IPS-NIHi11 (cell line): ENCODE results near the gene NMUR1.
A peak's percentile ranks its signal among the peaks of the same experiment; 100 is the strongest.

Source experiments
- DNase-seq: peaks from one replicate; pipeline ENCODE4 v3.0.0; 2012; ENCODE audit warnings: mixed read lengths, low spot score

NMUR1 gene

GRCh38 chr2:231554327-231554726, 24.1 kb upstream of the NMUR1 start:
- no peak for DNase-seq

DNA sequence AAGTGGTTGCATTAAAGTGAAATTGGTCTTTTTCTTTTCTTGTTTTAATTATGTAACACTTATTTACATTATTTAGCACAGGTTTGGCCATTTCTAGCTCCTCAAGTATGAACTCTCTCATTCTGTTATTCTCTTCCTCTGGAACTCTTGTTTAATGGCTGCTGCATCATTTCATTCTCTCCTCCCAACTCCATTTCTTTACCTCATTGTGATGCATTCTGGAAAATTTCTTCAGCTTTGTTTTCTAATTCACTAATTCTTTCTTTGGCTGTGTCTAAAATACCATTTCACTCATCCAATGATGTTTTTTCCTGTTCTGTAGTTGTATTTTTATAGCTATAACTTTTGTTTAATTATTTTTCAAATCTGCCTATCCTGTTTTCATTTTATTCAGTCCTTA, 22.5 kb upstream of the NMUR1 start:
- no peak for DNase-seq

- no peak for DNase-seq
These were observed 19.4 kb upstream of the NMUR1 start for GRCh38 chr2:231549446-231550239.

GRCh38 chr2:231548752-231549151, 18.5 kb upstream of the NMUR1 start:
- no peak for DNase-seq

DNA sequence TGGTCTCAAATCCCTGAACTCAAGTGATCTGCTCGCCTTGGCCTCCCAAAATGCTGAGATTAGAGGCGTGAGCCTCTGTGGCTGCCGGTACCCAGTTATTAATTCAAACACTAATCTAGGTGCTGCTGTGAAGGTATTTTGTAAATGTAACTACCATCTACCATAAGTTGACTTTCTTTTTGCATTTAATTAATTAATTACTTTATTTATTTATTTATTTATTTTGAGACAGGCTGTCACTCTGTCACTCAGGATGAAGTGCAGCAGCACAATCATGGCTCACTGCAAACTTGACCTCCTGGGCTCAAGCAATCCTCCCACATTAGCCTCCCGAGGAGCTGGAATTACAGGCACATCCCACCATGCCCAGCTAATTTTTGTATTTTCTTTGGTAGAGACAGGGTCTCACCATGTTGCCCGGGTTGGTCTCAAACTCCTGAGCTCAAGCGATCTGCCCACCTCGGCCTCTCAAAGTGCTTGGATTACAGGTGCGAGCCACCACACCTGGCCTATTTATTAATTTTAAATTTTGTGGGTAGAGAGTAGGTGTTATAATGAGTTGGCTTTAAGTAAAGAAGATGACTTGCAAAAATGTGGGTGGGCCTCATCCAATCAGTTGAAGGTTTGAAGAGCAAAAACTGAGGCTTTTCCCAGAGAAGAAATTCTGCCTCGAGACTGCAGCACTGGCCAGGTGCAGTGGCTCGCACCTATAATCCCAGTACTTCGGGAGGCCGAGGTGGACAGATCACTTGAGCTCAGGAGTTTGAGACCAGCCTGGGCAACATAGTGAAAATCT, 17.3 kb upstream of the NMUR1 start:
- DNase-seq, result no peak

DNA sequence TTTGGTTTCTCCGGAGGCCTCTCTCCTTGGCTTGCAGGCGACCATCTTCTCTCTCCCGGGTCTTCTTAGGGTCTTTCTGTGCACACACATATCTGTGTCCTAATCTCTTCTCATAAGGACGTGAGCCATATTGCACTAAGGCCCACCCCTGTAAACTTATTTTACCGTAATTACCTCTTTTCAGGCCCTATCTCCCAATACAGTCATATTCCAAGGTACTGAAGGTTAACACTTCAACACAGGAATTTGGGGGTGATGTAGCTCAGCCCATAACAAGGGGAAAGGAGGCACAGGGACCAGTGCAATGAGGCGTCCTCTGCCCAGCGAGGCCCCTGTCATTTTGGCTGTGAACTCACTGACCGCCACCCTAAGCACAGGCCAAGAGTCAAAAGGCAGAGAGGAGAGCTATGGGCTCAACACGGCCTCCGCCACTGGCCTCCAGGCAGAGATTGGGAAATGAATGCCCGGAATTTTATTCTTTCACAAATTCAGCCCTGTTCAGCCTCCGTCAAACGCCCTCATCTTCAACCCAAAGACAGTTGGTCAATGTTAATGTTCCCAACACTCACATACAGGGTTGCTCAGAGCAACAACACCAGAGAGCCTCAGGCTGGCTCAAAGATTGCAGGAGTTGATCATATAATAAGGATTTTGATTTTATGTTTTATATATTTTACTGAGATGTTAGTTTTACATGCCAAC, 15.9 kb upstream of the NMUR1 start:
- DNase-seq, result no peak

DNA sequence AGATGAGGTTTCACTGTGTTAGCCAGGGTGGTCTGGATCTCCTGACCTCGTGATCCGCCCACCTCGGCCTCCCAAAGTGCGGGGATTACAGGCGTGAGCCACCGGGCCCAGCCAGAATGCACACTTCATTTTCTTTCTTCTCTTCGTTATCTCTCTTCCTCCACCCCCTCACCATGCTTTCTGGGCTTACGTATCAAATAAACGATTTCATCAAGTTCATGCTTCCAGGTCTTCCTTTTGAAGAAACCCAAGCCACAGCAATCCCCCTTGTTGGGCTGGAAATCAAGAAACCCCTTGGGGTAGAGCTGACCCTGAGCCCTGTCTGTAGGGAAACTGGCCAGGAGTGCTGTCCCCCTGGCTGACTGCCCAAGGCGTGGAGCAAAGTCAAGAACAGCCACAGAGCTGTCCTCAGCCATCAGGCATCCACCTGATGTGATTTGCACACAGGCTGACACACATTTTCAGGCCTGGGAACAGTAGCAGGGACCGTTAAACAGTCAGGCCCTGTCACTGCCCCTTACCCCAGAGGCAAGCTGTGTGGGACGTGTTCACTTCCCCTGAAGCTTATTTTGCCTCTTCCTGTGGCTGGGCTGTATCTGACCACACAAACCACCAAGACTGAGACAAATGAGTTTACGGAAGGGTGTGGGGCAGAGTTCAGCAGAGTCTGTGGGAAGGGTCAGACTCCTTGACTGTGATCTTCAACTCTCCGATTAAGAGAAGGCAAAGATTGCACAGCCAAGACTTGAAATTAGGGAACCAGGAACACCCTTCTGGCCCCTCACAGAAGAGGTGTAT, 15.1 kb upstream of the NMUR1 start:
- no peak for DNase-seq

DNA sequence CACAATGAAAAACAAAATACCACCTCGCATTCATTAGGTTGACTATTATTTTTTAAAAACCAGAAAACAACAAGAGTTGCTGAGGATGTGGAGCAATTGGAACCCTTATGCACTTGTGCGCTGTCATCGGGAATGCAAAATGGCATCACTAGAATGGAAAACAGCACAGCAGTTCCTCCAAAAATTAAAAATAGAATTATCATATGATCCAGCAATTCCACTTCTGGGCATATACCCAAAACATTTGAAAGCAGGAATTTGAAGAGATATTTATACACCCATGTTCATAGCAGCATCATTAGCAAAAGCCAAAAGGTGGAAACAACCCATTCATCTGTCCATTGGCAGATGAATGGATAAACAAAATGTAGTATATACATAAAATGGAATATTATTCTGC, 11.9 kb upstream of the NMUR1 start:
- DNase-seq, result no peak

GRCh38 chr2:231541645-231542044, 11.4 kb upstream of the NMUR1 start:
- peak; percentile 82 for DNase-seq

GRCh38 chr2:231539991-231540390, 9.7 kb upstream of the NMUR1 start:
- no peak for DNase-seq

GRCh38 chr2:231535961-231536360, 5.7 kb upstream of the NMUR1 start:
- DNase-seq, result no peak

DNA sequence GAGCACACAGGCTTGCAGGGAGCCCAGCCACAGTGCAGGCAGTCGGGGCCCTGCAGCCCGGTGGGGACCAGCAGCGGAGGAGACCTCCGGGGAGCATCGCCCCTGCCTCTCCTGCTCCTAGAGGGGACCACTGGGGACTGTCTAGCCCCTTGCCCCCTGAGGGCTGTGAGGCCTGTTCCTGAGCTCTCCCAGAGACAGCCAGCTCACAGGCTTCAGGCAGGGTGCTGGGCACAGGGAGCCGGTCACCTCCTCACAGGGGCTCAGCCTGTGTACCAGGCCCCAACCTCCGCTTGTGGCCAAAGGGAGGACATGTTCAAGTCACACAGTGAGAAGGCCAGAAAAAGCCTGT, 3.5 kb upstream of the NMUR1 start:
- no peak for DNase-seq

- no peak for DNase-seq
These were observed 3.0 kb upstream of the NMUR1 start for GRCh38 chr2:231533086-231533776.

GRCh38 chr2:231532756-231533035, 2.5 kb upstream of the NMUR1 start:
- no peak for DNase-seq

DNA sequence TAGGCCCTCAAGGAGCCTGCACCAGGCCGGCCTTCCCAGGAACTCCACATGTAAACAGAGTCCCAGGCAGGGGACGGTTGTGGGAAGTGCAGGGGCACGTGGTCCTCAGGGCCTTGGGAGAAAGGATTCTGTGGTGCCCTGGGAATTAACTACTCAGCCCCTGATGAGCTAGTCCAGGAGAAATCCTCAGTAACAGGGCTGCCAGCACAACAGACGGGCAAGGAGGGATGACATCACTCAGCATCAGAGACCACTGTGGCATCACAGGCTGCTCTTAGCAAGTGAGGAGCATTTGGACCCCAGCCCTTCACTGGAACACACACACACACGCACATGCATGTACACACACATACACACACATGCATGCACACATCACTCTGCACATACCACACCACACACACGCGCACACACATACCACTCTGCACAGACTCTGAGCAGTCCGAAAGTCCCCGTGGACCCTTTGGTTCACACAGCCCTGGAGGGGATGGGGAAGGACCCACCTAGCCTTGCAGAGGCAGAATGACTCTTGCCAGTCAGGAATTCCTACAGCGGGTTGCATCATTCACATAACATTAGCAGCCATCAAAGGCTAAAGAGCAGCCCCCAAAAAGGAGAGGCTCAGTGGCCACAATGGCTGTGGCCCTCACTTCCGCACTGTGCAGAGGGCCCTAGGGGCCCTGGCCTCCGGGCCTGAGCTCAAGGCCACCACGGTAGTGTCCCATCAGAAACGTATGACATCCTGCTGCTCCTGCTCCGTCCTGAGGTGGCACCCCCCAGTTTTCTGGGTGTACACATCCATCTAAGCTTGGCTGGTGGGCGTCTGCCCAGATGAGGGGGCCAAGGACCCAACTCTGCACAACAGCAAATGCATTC, 1.9 kb upstream of the NMUR1 start:
- no peak for DNase-seq

GRCh38 chr2:231531466-231531865, 1.2 kb upstream of the NMUR1 start:
- DNase-seq, result no peak

DNA sequence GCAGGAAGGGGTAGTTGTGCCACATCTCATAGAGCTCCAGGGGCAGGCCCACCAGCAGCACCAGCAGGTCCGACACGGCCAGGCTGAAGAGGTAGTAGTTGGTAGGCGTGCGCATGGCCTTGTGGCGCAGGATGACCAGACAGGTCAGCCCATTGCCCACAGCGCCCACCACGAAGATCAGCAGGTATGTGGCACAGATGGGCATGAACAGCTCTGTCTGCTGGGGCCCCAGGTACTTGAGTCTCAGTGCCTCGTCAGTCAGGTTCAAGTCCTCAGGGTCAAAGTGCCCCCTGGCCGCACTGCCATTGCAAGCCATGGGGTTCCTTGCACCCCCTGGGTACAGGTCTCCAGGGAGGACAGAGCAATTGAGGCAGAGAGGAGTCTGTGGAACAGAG, 1.6 kb downstream of the NMUR1 start:
- no peak for DNase-seq

GRCh38 chr2:231527955-231528635, 2.1 kb downstream of the NMUR1 start:
- DNase-seq, result no peak

DNA sequence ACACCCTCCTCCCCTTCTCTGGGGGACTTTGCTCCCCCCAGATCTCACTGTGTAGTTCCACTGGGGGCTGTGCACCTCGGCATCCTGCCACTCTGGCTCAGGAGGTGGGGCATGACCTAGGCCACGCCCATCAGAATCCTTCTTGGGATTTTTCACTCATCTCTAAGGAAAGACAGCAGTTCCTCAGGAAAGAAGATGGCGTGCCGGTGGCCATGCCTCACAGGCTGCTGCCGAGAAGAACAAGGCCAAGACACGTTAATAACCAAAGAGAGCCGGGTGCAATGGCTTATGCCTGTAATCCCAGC, 3.2 kb downstream of the NMUR1 start:
- DNase-seq, result no peak

GRCh38 chr2:231526341-231527090, 3.7 kb downstream of the NMUR1 start:
- no peak for DNase-seq
